Measurements from ENCODE around the gene NEIL3.

Gene NEIL3

DNA sequence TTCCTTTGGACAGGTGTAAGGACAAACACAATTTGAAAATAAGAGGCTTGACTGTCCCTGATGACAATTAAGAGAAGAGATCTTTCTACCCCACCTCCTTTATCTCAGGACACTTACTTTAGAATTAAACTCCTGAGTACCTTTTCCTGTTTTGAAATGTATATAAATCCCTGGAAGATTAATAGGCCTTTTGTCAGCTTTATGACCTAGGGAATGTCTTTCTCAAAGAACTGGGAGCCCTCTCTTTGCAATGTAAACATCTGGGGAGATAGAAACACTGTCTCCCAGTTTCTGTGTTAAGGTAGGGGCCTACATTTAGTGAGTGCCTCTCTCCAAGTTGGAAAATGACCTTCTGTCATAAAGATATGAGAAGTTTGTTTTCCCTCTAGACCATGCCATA is 100.9 kb downstream of the NEIL3 start:
- no peak overlapping the region for H3K27ac ChIP-seq (ENCODE audit: low read depth, low read length)
- H3K79me2 ChIP-seq (ENCODE audit: control insufficient read depth, insufficient read depth, low read length, unreplicated experiment), result no peaks in the 10 kb centered on the region
- H2AFZ ChIP-seq (ENCODE audit: low read length, unreplicated experiment), result no peak overlapping the region
- H3K4me3 ChIP-seq (ENCODE audit: low read depth, low read length), result no peak overlapping the region
- no peaks in the 10 kb centered on the region for H3K27me3 ChIP-seq (ENCODE audit: insufficient read depth, low read length)
- no peaks in the 10 kb centered on the region for H3K4me1 ChIP-seq (ENCODE audit: control insufficient read depth, insufficient read depth, low read length, unreplicated experiment)
- H3K36me3 ChIP-seq (ENCODE audit: insufficient read depth, low read length), result no peaks in the 10 kb centered on the region

DNA sequence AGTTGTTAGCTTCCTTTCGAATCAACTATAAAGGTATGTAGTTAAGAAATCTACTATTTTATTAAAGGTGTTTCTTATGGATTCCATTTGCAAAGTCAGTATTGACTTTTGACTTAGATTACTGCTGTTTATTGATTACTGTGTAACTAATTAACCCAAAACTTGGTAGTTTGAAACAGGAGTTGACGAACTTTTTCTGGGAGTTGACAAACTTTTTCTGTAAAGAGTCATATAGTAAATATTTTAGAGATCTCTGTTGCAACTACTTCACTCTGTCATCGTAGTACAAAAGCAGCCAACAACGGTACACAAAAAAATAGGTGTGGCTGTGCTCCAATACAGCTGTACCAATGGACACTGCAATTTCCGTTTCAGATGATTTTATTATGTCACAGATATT is 102.3 kb downstream of the NEIL3 start:
- Histone ChIP-seq H3K4me3 (ENCODE audit: low read depth, low read length) (no peak overlapping the region), H3K79me2 (ENCODE audit: control insufficient read depth, insufficient read depth, low read length, unreplicated experiment) (no peaks in the 10 kb centered on the region), H2AFZ (ENCODE audit: low read length, unreplicated experiment) (no peak overlapping the region), H3K27ac (ENCODE audit: low read depth, low read length) (no peak overlapping the region), H3K27me3 (ENCODE audit: insufficient read depth, low read length) (no peaks in the 10 kb centered on the region), H3K36me3 (ENCODE audit: insufficient read depth, low read length) (no peaks in the 10 kb centered on the region), H3K4me1 (ENCODE audit: control insufficient read depth, insufficient read depth, low read length, unreplicated experiment) (no peaks in the 10 kb centered on the region)

Data from ACC112 (cell line).